PC-3 (cell line): Measurements from ENCODE around the gene ELF4. TPM values are rescaled to one million over a fixed set of nuclear protein-coding genes. Genes with fewer than 3 reads are reported as not detected.

ENCODE experiments used
- ATAC-seq: fragments of 200-7000 bp; cut with Tn5 transposase; 2 replicates; pipeline ENCODE4 v1.9.1; 2020; ENCODE audit warnings: mild to moderate bottlenecking, moderate library complexity
- BruUV-seq: library from RNA; stranded (reverse); fragments of 400-500 nt; replicated peaks from 2 replicates; lab custom pipeline; 2021; lab: Mats Ljungman, UMichigan
- CTCF ChIA-PET: fragments of 300-600 bp; sonication (Branson Sonifier 250); formaldehyde crosslinking; loops from one replicate; lab custom pipeline; 2022; ENCODE audit warnings: antibody characterized with exemption; lab: Charles Lee
- POLR2A ChIA-PET: fragments of 300-600 bp; sonication (Branson Sonifier 250); formaldehyde crosslinking; loops from one replicate; lab custom pipeline; 2022; ENCODE audit warnings: antibody characterized with exemption; ENCODE audit not compliant: unreplicated experiment; lab: Charles Lee
- DNase-seq: peaks from one replicate; pipeline ENCODE4 v3.0.0-alpha.2; 2015
- H2AFZ ChIP-seq: fragments of 300-600 bp; sonication (generic); 2 replicates; pipeline ENCODE4 v1.6.0; 2016; ENCODE audit warnings: antibody characterized with exemption, low read length
- H3F3A ChIP-seq: fragments of 300-600 bp; sonication (generic); one replicate; pipeline ENCODE4 v1.6.0; 2017; ENCODE audit warnings: antibody characterized with exemption, low read length, control low read depth, mild to moderate bottlenecking; ENCODE audit not compliant: unreplicated experiment
- H3K27ac ChIP-seq: fragments of 300-600 bp; sonication (generic); 2 replicates; pipeline ENCODE4 v1.5.1; 2016; ENCODE audit warnings: mild to moderate bottlenecking, low read length
- H3K27me3 ChIP-seq: fragments of 300-600 bp; sonication (generic); 2 replicates; pipeline ENCODE4 v1.6.1; 2016; ENCODE audit warnings: low read length, mixed read lengths
- H3K36me3 ChIP-seq: fragments of 300-600 bp; sonication (generic); 2 replicates; pipeline ENCODE4 v1.6.1; 2016; ENCODE audit warnings: low read depth, mixed run types, low read length, mixed read lengths
- H3K4me1 ChIP-seq: fragments of 300-600 bp; sonication (generic); 2 replicates; pipeline ENCODE4 v1.5.1; 2016; ENCODE audit warnings: low read length; ENCODE audit not compliant: insufficient read depth
- H3K4me2 ChIP-seq: fragments of 300-600 bp; sonication (generic); 2 replicates; pipeline ENCODE4 v1.6.0; 2016; ENCODE audit warnings: low read length
- H3K4me3 ChIP-seq: fragments of 300-600 bp; sonication (generic); 2 replicates; pipeline ENCODE4 v1.5.1; 2016; ENCODE audit warnings: mild to moderate bottlenecking, low read length, mixed read lengths
- H3K79me2 ChIP-seq: fragments of 300-600 bp; sonication (generic); 2 replicates; pipeline ENCODE4 v1.6.1; 2017; ENCODE audit warnings: low read length, mixed read lengths
- H3K9ac ChIP-seq: fragments of 300-600 bp; sonication (generic); 2 replicates; pipeline ENCODE4 v1.6.0; 2016; ENCODE audit warnings: mild to moderate bottlenecking, low read length
- H3K9me2 ChIP-seq: fragments of 300-600 bp; sonication (generic); replicated peaks from 2 replicates; pipeline ENCODE4 v1.6.1; 2016; ENCODE audit warnings: mixed run types, low read length, mixed read lengths
- H3K9me3 ChIP-seq: fragments of 300-600 bp; sonication (generic); 2 replicates; pipeline ENCODE4 v1.6.1; 2016; ENCODE audit warnings: low read length, mixed read lengths
- H4K20me1 ChIP-seq: fragments of 300-600 bp; sonication (generic); 2 replicates; pipeline ENCODE4 v1.6.1; 2016; ENCODE audit warnings: low read length, mixed read lengths
- CTCF ChIP-seq: fragments of 300-600 bp; sonication (generic); conservative IDR thresholded peaks from 2 replicates; pipeline ENCODE4 v1.5.1; 2017; ENCODE audit warnings: antibody characterized with exemption, low read depth, mild to moderate bottlenecking, low read length
- EZH2 ChIP-seq: fragments of 300-600 bp; sonication (generic); IDR thresholded peaks from one replicate; pipeline ENCODE4 v1.6.1; 2017; ENCODE audit warnings: antibody characterized with exemption, mild to moderate bottlenecking, low read length; ENCODE audit not compliant: unreplicated experiment
- EZH2phosphoT487 ChIP-seq: fragments of 300-600 bp; sonication (generic); IDR thresholded peaks from 2 replicates; pipeline ENCODE4 v1.6.1; 2018; ENCODE audit warnings: mild to moderate bottlenecking, antibody characterized with exemption, low read length, borderline replicate concordance
- intact Hi-C: fragments of 100-400 bp; cut with micrococcal nuclease; formaldehyde crosslinking; loops from 2 replicates; pipeline ENCODE4 v1.9.0; 2023
- total RNA-seq: library from RNA; depleted of rRNA; stranded (reverse); fragments of >200 nt; gene quantifications from 2 replicates; pipeline ENCODE4 v1.2.3, GENCODE V29; 2014

The ELF4 gene
- total RNA-seq, 1 experiment from 2014 or later: 23.4 TPM

GRCh38 chrX:130114141-130114588 lies 3.9 kb upstream of the ELF4 start:
- Histone ChIP-seq H3K4me3 (peak overlapping the region; percentile 48; the same call in 1 of the 2 replicates), H3K9ac (peak overlapping the region; percentile 79), H3K36me3 (no peaks in the 10 kb centered on the region), H3K27ac (peak overlapping the region; percentile 99), H3K79me2 (peaks cover 10% of the 10 kb centered on the region), H3K4me1 (peaks cover 41% of the 10 kb centered on the region), H3K9me3 (no peaks in the 10 kb centered on the region), H3F3A (no peaks in the 10 kb centered on the region), H2AFZ (peak overlapping the region; percentile 33; the same call in 1 of the 2 replicates), H3K27me3 (no peaks in the 10 kb centered on the region), H4K20me1 (no peaks in the 10 kb centered on the region), H3K9me2 (no peaks in the 10 kb centered on the region), H3K4me2 (peak overlapping the region; percentile 83)
- peak; percentile 80 for DNase-seq
- CTCF ChIA-PET: no interaction called here
- peak; percentile 43 for ATAC-seq
- intact Hi-C loops: loop anchor here (10.0 kb wide), 1 partner anchor 51 kb away; the partner anchor contains the start of gene AIFM1
- POLR2A ChIA-PET: no interaction called here
- BruUV-seq: no TSS peak
- no peak for TF ChIP-seq EZH2phosphoT487
- TF ChIP-seq CTCF: no peak
- TF ChIP-seq EZH2: no peak

GRCh38 chrX:130111220-130112154 lies 1.2 kb upstream of the ELF4 start:
- no peaks in the 10 kb centered on the region for H3K9me3 ChIP-seq
- POLR2A ChIA-PET: no interaction called here
- H3K9ac ChIP-seq: no peak overlapping the region
- H3K79me2 ChIP-seq: peaks cover 37% of the 10 kb centered on the region
- peak overlapping the region; percentile 39 for H3K27ac ChIP-seq
- no peaks in the 10 kb centered on the region for H3K9me2 ChIP-seq
- ATAC-seq (no peak), DNase-seq (no peak)
- TF ChIP-seq EZH2phosphoT487 (no peak), CTCF (no peak), EZH2 (no peak)
- H3K4me3 ChIP-seq: peak overlapping the region; percentile 30; the same call in 1 of the 2 replicates
- no peaks in the 10 kb centered on the region for H3K36me3 ChIP-seq
- H3F3A ChIP-seq: no peaks in the 10 kb centered on the region
- TSS peak; percentile 15 for BruUV-seq
- peak overlapping the region; percentile 57 for H3K4me2 ChIP-seq
- H2AFZ ChIP-seq: no peak overlapping the region
- no peaks in the 10 kb centered on the region for H3K27me3 ChIP-seq
- peaks cover 34% of the 10 kb centered on the region for H3K4me1 ChIP-seq
- peaks cover 11% of the 10 kb centered on the region; the same call in 1 of the 2 replicates for H4K20me1 ChIP-seq
- CTCF ChIA-PET: no interaction called here
- intact Hi-C loops: loop anchor here (10.0 kb wide), 1 partner anchor 53 kb away; the partner anchor contains the start of gene AIFM1
